Measurements from ENCODE around the gene ACACA. TPM values are rescaled to one million over a fixed set of nuclear protein-coding genes. Genes with fewer than 3 reads are reported as not detected.

Gene ACACA
- total RNA-seq, 3 donors from 2014 or later (not counting 1 experiment from before 2014, with no cell fraction given): 22.9 to 23.9 (median 23.6) TPM

GRCh38 chr17:37133136-37133535 is 273.5 kb downstream of the ACACA start:
- intact Hi-C loops (cut with micrococcal nuclease): no loop called here
- no peaks in the 10 kb centered on the region for H3K4me1 ChIP-seq (ENCODE audit: control insufficient read depth, insufficient read depth, low read length)
- H3K36me3 ChIP-seq (ENCODE audit: control insufficient read depth, insufficient read depth, low read length): peaks cover 3% of the 10 kb centered on the region
- Mint-ChIP-seq H3K9me3 (no peaks in the 10 kb centered on the region), H3K36me3 (no peaks in the 10 kb centered on the region), H3K27ac (no peak overlapping the region), H3K4me3 (no peak overlapping the region), H3K27me3 (ENCODE audit: low read depth in 2 of 2) (no peaks in the 10 kb centered on the region), H3K4me1 (no peaks in the 10 kb centered on the region)
- no peaks in the 10 kb centered on the region for H3K27me3 ChIP-seq (ENCODE audit: control insufficient read depth, insufficient read depth, low read length)
- no peak for DNase-seq
- no peak overlapping the region for H3K27ac ChIP-seq (ENCODE audit: low read length)
- ATAC-seq: no peak
- 94% methylated on average over 2 of the region's 5 CpGs for WGBS (ENCODE audit: insufficient coverage)
- no peak overlapping the region for H3K4me3 ChIP-seq (ENCODE audit: low read length)
- no peaks in the 10 kb centered on the region for H3K9me3 ChIP-seq (ENCODE audit: control insufficient read depth, insufficient read depth, low read length)
- no peak for TF ChIP-seq CTCF (IDR thresholded peaks at IDR 0.05)

GRCh38 chr17:37131669-37132611 is 274.7 kb downstream of the ACACA start:
- Histone ChIP-seq H3K27me3 (ENCODE audit: control insufficient read depth, insufficient read depth, low read length) (no peaks in the 10 kb centered on the region), H3K36me3 (ENCODE audit: control insufficient read depth, insufficient read depth, low read length) (peaks cover 3% of the 10 kb centered on the region), H3K27ac (ENCODE audit: low read length) (no peak overlapping the region), H3K4me1 (ENCODE audit: control insufficient read depth, insufficient read depth, low read length) (no peaks in the 10 kb centered on the region), H3K9me3 (ENCODE audit: control insufficient read depth, insufficient read depth, low read length) (no peaks in the 10 kb centered on the region), H3K4me3 (ENCODE audit: low read length) (no peak overlapping the region)
- no peaks in the 10 kb centered on the region for H3K4me1 Mint-ChIP-seq
- H3K27me3 Mint-ChIP-seq (ENCODE audit: low read depth in 2 of 2): no peaks in the 10 kb centered on the region
- H3K36me3 Mint-ChIP-seq: no peaks in the 10 kb centered on the region
- no peak for ATAC-seq
- no peak for TF ChIP-seq CTCF (IDR thresholded peaks at IDR 0.05)
- H3K27ac Mint-ChIP-seq: no peak overlapping the region
- no peak for DNase-seq
- H3K4me3 Mint-ChIP-seq: no peak overlapping the region
- H3K9me3 Mint-ChIP-seq: no peaks in the 10 kb centered on the region
- 92% methylated on average over 16 of the region's 16 CpGs for WGBS (ENCODE audit: insufficient coverage)
- intact Hi-C loops (cut with micrococcal nuclease): no loop called here

GRCh38 chr17:37130984-37131446 is 275.6 kb downstream of the ACACA start:
- no peak for TF ChIP-seq CTCF (IDR thresholded peaks at IDR 0.05)
- no peak for ATAC-seq
- no peaks in the 10 kb centered on the region for H3K4me1 Mint-ChIP-seq
- no peaks in the 10 kb centered on the region for H3K36me3 Mint-ChIP-seq
- DNase-seq: no peak
- Histone ChIP-seq H3K27ac (ENCODE audit: low read length) (no peak overlapping the region), H3K4me1 (ENCODE audit: control insufficient read depth, insufficient read depth, low read length) (no peaks in the 10 kb centered on the region), H3K4me3 (ENCODE audit: low read length) (no peak overlapping the region), H3K36me3 (ENCODE audit: control insufficient read depth, insufficient read depth, low read length) (peaks cover 3% of the 10 kb centered on the region), H3K9me3 (ENCODE audit: control insufficient read depth, insufficient read depth, low read length) (no peaks in the 10 kb centered on the region), H3K27me3 (ENCODE audit: control insufficient read depth, insufficient read depth, low read length) (no peaks in the 10 kb centered on the region)
- H3K27ac Mint-ChIP-seq: no peak overlapping the region
- no peaks in the 10 kb centered on the region for H3K27me3 Mint-ChIP-seq (ENCODE audit: low read depth in 2 of 2)
- intact Hi-C loops (cut with micrococcal nuclease): no loop called here
- no peaks in the 10 kb centered on the region for H3K9me3 Mint-ChIP-seq
- H3K4me3 Mint-ChIP-seq: no peak overlapping the region
- 96% methylated on average over 3 of the region's 3 CpGs for WGBS (ENCODE audit: insufficient coverage)
